Measurements from ENCODE around the gene CELA1.

Gene CELA1

GRCh38 chr12:51285843-51286242 is 60.6 kb downstream of the CELA1 start:
- no peak for DNase-seq (ENCODE audit: insufficient read length, low spot score)
- FAIRE-seq: no peak
- TF ChIP-seq, protein P1, sequence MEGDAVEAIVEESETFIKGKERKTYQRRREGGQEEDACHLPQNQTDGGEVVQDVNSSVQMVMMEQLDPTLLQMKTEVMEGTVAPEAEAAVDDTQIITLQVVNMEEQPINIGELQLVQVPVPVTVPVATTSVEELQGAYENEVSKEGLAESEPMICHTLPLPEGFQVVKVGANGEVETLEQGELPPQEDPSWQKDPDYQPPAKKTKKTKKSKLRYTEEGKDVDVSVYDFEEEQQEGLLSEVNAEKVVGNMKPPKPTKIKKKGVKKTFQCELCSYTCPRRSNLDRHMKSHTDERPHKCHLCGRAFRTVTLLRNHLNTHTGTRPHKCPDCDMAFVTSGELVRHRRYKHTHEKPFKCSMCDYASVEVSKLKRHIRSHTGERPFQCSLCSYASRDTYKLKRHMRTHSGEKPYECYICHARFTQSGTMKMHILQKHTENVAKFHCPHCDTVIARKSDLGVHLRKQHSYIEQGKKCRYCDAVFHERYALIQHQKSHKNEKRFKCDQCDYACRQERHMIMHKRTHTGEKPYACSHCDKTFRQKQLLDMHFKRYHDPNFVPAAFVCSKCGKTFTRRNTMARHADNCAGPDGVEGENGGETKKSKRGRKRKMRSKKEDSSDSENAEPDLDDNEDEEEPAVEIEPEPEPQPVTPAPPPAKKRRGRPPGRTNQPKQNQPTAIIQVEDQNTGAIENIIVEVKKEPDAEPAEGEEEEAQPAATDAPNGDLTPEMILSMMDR (IDR thresholded peaks at IDR 0.05; ENCODE audit: insufficient read depth, missing control alignments): no peak

DNA sequence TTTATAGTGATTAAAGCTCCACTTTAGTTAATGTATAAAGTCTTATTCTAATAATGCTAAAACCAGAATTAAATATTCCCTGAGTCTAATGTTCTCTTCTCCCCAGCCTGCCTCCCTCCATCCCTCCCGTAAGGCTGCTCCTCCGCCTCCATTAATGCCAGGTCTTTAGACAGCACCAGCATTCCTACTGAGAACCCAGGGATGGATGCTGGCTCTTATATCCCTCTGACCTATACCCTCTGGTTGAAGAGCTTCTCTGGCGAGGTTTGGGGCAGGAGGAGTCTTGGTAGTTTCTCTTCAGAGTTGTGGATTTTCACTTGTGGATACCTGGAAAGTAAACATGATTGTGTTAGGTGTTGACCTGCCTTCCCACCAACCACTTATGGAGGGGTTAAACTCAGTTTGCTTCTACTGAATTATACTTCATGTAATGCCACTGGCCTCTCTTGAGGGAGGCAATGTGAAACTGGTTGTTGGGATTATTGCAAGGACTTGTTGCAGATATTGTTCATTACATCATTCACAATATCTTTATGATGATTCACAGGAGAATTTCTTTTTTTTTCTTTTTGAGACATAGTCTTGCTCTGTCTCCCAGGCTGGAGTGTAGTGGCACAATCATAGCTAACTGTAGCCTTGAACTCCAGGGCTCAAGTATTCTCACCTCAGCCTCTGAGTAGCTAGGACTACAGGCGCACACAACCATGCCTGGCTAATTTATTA is 65.1 kb downstream of the CELA1 start:
- DNase-seq (ENCODE audit: insufficient read length, low spot score) (no peak), FAIRE-seq (no peak)
- TF ChIP-seq, protein P1 (IDR thresholded peaks at IDR 0.05; ENCODE audit: insufficient read depth, missing control alignments): no peak

All from D721Med (cell line).